Stimulated activated CD4-positive, alpha-beta T cell treated with anti-CD3 and anti-CD28 coated beads, TNF-alpha, amount 100 ng/mL, for 24 hours (primary cell): ENCODE measurements around the gene TTC9.
"Not testable (repeated sequence)": the region's sequence is repeated elsewhere in the genome, so short reads cannot be mapped to it uniquely, and the experiment has no call there.

Experiments used
- DNase-seq, 3 experiments: peaks; one replicate each; pipeline ENCODE4 v3.0.0-alpha.2; 2020; ENCODE audit warnings: low read depth in 3 of 3

The TTC9 gene

GRCh38 chr14:70680748-70681147 lies 39.0 kb downstream of the TTC9 start:
- no peak for DNase-seq

GRCh38 chr14:70683983-70684382 lies 42.3 kb downstream of the TTC9 start:
- no peak for DNase-seq

GRCh38 chr14:70685474-70686197 lies 43.9 kb downstream of the TTC9 start:
- DNase-seq, result no peak

GRCh38 chr14:70692210-70692609 lies 50.5 kb downstream of the TTC9 start:
- DNase-seq, result no peak

GRCh38 chr14:70696026-70696425 lies 54.3 kb downstream of the TTC9 start:
- no peak for DNase-seq

- no peak for DNase-seq
Measured at GRCh38 chr14:70697701-70698100, 56.0 kb downstream of the TTC9 start.

- DNase-seq, result no peak
Measured at GRCh38 chr14:70698288-70698687, 56.6 kb downstream of the TTC9 start.

- DNase-seq, result no peak
Measured at GRCh38 chr14:70699646-70700045, 57.9 kb downstream of the TTC9 start.

- DNase-seq, result no peak
Measured at GRCh38 chr14:70700955-70701585, 59.4 kb downstream of the TTC9 start.

GRCh38 chr14:70701610-70702009 lies 59.9 kb downstream of the TTC9 start:
- DNase-seq, result no peak

GRCh38 chr14:70702161-70702560 lies 60.4 kb downstream of the TTC9 start:
- no peak for DNase-seq

GRCh38 chr14:70703621-70704168 lies 62.0 kb downstream of the TTC9 start:
- not testable (repeated sequence) for DNase-seq

GRCh38 chr14:70704960-70705359 lies 63.2 kb downstream of the TTC9 start:
- no peak for DNase-seq

- DNase-seq, result no peak
Measured at GRCh38 chr14:70706177-70706576, 64.5 kb downstream of the TTC9 start.

GRCh38 chr14:70707138-70708038 lies 65.7 kb downstream of the TTC9 start:
- DNase-seq, result no peak

- DNase-seq, result no peak
Measured at GRCh38 chr14:70708717-70709570, 67.2 kb downstream of the TTC9 start.

GRCh38 chr14:70709726-70710382 lies 68.1 kb downstream of the TTC9 start:
- no peak for DNase-seq

- no peak for DNase-seq
Measured at GRCh38 chr14:70711451-70711850, 69.7 kb downstream of the TTC9 start.

GRCh38 chr14:70713096-70713495 lies 71.4 kb downstream of the TTC9 start:
- no peak for DNase-seq

GRCh38 chr14:70713511-70713916 lies 71.8 kb downstream of the TTC9 start:
- DNase-seq, result no peak
